SU-DHL-6 (cell line): Measurements from ENCODE around the gene ASAP2.

Experiments used
- H2AFZ ChIP-seq: fragments of 200-600 bp; sonication (generic); 2 replicates; pipeline ENCODE4 v1.6.1; 2014; ENCODE audit warnings: low read depth, mild to moderate bottlenecking, moderate library complexity, mixed read lengths, antibody characterized with exemption, low read length; ENCODE audit not compliant: severe bottlenecking
- H3F3A ChIP-seq: fragments of 200-600 bp; shearing (Covaris generic); 2 replicates; pipeline ENCODE4 v1.6.0; 2016; ENCODE audit warnings: antibody characterized with exemption, mild to moderate bottlenecking; ENCODE audit not compliant: insufficient read depth
- H3K27ac ChIP-seq: fragments of 200-600 bp; sonication (generic); 2 replicates; pipeline ENCODE4 v1.5.1; 2016; ENCODE audit warnings: low read depth, mild to moderate bottlenecking, low read length, moderate library complexity, mixed read lengths
- H3K27me3 ChIP-seq: fragments of 200-600 bp; sonication (generic), shearing (Covaris generic); 2 replicates; pipeline ENCODE4 v1.6.0; 2014; ENCODE audit warnings: mild to moderate bottlenecking, low read length
- H3K36me3 ChIP-seq: fragments of 200-600 bp; sonication (generic); 2 replicates; pipeline ENCODE4 v1.6.1; 2014; ENCODE audit warnings: mild to moderate bottlenecking, low read length, mixed read lengths
- H3K4me2 ChIP-seq: fragments of 300-600, 200-600 bp; shearing (Covaris generic), sonication (generic); 2 replicates; pipeline ENCODE4 v1.6.0; 2014; ENCODE audit warnings: low read length, low read depth, mild to moderate bottlenecking; ENCODE audit not compliant: poor library complexity, severe bottlenecking
- H3K4me3 ChIP-seq: fragments of 200-600 bp; sonication (generic); 2 replicates; pipeline ENCODE4 v1.5.1; 2014; ENCODE audit warnings: antibody characterized with exemption, low read length, mild to moderate bottlenecking, mixed read lengths; ENCODE audit not compliant: insufficient read depth, poor library complexity, severe bottlenecking
- H3K79me2 ChIP-seq: fragments of 200-600 bp; sonication (generic); 2 replicates; pipeline ENCODE4 v1.6.1; 2014; ENCODE audit warnings: mild to moderate bottlenecking, low read length, moderate library complexity; ENCODE audit not compliant: insufficient read depth
- H3K9ac ChIP-seq: fragments of 200-600 bp; sonication (generic); 2 replicates; pipeline ENCODE4 v1.7.0; 2014; ENCODE audit warnings: mild to moderate bottlenecking, low read length
- H3K9me2 ChIP-seq: fragments of 200-600 bp; sonication (generic); replicated peaks from 2 replicates; pipeline ENCODE4 v1.6.1; 2014; ENCODE audit warnings: low read length; ENCODE audit not compliant: insufficient read depth
- H3K9me3 ChIP-seq: fragments of 200-600 bp; sonication (generic); 2 replicates; pipeline ENCODE4 v1.6.1; 2014; ENCODE audit warnings: low read length, mixed read lengths; ENCODE audit not compliant: insufficient read depth
- H4K20me1 ChIP-seq: fragments of 200-600 bp; sonication (generic); 2 replicates; pipeline ENCODE4 v1.6.1; 2014; ENCODE audit warnings: low read depth, mild to moderate bottlenecking, antibody characterized with exemption, low read length, moderate library complexity, mixed read lengths
- CTCF ChIP-seq: fragments of 200-600 bp; sonication (generic); IDR thresholded peaks from one replicate; pipeline ENCODE4 v1.5.1; 2017; ENCODE audit warnings: antibody characterized with exemption, mild to moderate bottlenecking, low read length, moderate library complexity; ENCODE audit not compliant: insufficient read depth, poor library complexity, severe bottlenecking
- EZH2phosphoT487 ChIP-seq: fragments of 200-600 bp; sonication (generic), shearing (Covaris generic); conservative IDR thresholded peaks from 2 replicates; pipeline ENCODE4 v1.6.1; 2018; ENCODE audit warnings: mild to moderate bottlenecking, antibody characterized with exemption, low read length, moderate library complexity, mixed read lengths

The ASAP2 gene

GRCh38 chr2:9336576-9337314 is 130.1 kb downstream of the ASAP2 start:
- Histone ChIP-seq H3K79me2 (no peaks in the 10 kb centered on the region), H3K9ac (no peak overlapping the region), H3K4me2 (no peak overlapping the region), H4K20me1 (no peaks in the 10 kb centered on the region), H3K27me3 (no peaks in the 10 kb centered on the region), H3K9me3 (no peaks in the 10 kb centered on the region), H3K36me3 (no peaks in the 10 kb centered on the region), H2AFZ (no peak overlapping the region), H3K27ac (no peak overlapping the region), H3F3A (no peaks in the 10 kb centered on the region), H3K4me3 (no peak overlapping the region), H3K9me2 (no peaks in the 10 kb centered on the region)
- TF ChIP-seq EZH2phosphoT487 = no peak
- TF ChIP-seq CTCF = no peak

GRCh38 chr2:9337901-9338300 is 131.3 kb downstream of the ASAP2 start:
- no peak for TF ChIP-seq CTCF
- TF ChIP-seq EZH2phosphoT487 = no peak
- Histone ChIP-seq H3K9ac (no peak overlapping the region), H3K36me3 (no peaks in the 10 kb centered on the region), H3K4me3 (no peak overlapping the region), H2AFZ (no peak overlapping the region), H3F3A (no peaks in the 10 kb centered on the region), H3K9me3 (no peaks in the 10 kb centered on the region), H3K9me2 (no peaks in the 10 kb centered on the region), H4K20me1 (no peaks in the 10 kb centered on the region), H3K4me2 (no peak overlapping the region), H3K79me2 (no peaks in the 10 kb centered on the region), H3K27me3 (no peaks in the 10 kb centered on the region), H3K27ac (no peak overlapping the region)

GRCh38 chr2:9341337-9341887 is 134.8 kb downstream of the ASAP2 start:
- Histone ChIP-seq H3K9me3 (no peaks in the 10 kb centered on the region), H3K9ac (no peak overlapping the region), H3K27ac (no peak overlapping the region), H3K4me2 (no peak overlapping the region), H2AFZ (no peak overlapping the region), H3F3A (no peaks in the 10 kb centered on the region), H3K4me3 (no peak overlapping the region), H3K79me2 (no peaks in the 10 kb centered on the region), H4K20me1 (no peaks in the 10 kb centered on the region), H3K9me2 (no peaks in the 10 kb centered on the region), H3K27me3 (no peaks in the 10 kb centered on the region), H3K36me3 (no peaks in the 10 kb centered on the region)
- TF ChIP-seq EZH2phosphoT487 (no peak), CTCF (no peak)
